Myocyte (in vitro differentiated cells): ENCODE results near the gene MAPK8IP3. TPM values are rescaled to one million over a fixed set of nuclear protein-coding genes. Genes with fewer than 3 reads are reported as not detected.
A peak's percentile ranks its signal among the peaks of the same experiment; 100 is the strongest.

ENCODE experiments used
- DNase-seq: peaks from one replicate; pipeline ENCODE4 v3.0.0-alpha.2; 2012; ENCODE audit warnings: low read depth
- polyA plus RNA-seq: library from polyadenylated mRNA; unstranded; fragments of >200 nt; gene quantifications from one replicate; pipeline ENCODE4 v1.2.1, GENCODE V29; 2012; ENCODE audit warnings: missing spikeins
- total RNA-seq: library from RNA; depleted of rRNA; stranded (reverse); fragments of >200 nt; gene quantifications from 2 replicates; pipeline ENCODE4 v1.2.3, GENCODE V29; 2014

MAPK8IP3 gene, protein sequence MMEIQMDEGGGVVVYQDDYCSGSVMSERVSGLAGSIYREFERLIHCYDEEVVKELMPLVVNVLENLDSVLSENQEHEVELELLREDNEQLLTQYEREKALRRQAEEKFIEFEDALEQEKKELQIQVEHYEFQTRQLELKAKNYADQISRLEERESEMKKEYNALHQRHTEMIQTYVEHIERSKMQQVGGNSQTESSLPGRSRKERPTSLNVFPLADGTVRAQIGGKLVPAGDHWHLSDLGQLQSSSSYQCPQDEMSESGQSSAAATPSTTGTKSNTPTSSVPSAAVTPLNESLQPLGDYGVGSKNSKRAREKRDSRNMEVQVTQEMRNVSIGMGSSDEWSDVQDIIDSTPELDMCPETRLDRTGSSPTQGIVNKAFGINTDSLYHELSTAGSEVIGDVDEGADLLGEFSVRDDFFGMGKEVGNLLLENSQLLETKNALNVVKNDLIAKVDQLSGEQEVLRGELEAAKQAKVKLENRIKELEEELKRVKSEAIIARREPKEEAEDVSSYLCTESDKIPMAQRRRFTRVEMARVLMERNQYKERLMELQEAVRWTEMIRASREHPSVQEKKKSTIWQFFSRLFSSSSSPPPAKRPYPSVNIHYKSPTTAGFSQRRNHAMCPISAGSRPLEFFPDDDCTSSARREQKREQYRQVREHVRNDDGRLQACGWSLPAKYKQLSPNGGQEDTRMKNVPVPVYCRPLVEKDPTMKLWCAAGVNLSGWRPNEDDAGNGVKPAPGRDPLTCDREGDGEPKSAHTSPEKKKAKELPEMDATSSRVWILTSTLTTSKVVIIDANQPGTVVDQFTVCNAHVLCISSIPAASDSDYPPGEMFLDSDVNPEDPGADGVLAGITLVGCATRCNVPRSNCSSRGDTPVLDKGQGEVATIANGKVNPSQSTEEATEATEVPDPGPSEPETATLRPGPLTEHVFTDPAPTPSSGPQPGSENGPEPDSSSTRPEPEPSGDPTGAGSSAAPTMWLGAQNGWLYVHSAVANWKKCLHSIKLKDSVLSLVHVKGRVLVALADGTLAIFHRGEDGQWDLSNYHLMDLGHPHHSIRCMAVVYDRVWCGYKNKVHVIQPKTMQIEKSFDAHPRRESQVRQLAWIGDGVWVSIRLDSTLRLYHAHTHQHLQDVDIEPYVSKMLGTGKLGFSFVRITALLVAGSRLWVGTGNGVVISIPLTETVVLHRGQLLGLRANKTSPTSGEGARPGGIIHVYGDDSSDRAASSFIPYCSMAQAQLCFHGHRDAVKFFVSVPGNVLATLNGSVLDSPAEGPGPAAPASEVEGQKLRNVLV (N-terminal part only)
- 90.3 and 108 TPM in 2 replicates for total RNA-seq
- 61.8 TPM for polyA plus RNA-seq

DNA sequence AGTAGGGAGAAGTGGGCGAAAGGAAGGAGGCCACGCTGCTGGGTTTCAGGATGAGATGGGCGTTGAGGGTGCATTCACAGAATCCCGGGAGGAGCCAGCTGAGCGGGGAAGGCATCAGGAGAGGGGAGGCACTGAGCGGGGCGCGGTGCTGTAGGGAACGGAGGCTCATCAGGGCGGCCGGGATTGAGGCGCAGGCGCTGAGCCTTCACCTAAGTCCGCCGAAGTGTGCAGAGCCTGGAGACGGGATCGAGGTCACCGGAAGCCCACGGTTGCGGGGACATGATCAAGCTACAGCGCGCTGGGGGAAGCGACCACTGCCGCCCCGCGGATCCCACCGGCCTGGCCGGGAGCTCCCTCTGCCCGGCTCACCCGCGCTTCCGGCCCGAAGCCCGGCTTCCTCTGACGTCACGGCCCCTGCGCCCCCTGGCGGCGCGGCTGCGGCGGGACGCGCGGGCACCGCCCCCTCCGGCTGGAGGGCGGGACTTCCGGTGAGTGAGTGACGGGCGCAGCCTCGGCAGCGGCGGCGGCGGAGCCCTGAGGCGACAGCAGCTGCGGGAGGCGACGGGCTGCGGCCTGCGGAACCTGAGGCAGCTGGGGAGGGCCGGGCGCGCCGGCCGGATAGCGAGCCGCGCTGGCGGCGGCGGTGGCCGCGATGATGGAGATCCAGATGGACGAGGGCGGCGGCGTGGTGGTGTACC is at the start of gene MAPK8IP3:
MAPK8IP3 (plus strand) TSS at position 508 of the 698 bp plus-strand sequence; CDS start at position 653, 145 bp downstream.
- DNase-seq = peak; percentile 92

DNA sequence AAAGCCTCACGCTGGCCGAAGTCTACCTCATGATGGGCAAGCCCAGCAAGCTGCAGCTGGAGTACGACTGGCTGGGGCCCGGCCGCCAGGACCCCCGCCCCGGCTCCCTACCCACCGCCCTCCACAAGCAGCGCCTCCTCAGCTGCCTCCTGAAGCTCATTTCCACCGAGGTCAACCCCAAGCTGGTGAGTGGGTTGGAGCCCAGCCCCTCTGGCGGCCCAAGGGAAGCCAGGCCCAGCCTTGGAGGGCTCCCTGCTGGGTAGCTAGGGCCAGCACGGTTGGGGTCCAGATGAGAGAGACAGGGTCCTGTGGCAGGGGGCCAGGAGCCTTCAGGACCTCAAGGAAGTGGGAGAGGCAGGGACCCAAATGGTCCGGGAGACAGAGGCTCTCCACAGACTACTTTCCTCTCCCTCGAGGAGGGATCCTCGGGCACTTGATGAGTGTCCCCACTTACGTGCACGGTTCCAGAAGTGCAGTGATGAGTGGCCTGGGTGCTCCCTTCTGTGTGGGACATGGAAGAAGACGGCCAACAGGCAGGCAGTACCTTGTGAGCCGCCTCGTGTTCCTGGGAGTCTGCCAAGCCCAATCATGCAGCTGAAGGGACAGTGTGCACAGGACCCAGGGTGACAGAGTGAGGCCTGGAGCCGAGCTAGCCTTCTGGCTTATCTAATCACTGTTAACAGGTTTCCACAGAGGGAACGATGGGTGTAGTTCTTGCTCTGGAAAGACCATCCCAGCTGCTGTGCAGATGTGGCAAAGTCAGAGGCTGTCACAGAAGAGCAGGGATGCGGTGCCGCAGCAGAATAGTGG is 49.0 kb upstream of the MAPK8IP3 start:
- DNase-seq = no peak

DNA sequence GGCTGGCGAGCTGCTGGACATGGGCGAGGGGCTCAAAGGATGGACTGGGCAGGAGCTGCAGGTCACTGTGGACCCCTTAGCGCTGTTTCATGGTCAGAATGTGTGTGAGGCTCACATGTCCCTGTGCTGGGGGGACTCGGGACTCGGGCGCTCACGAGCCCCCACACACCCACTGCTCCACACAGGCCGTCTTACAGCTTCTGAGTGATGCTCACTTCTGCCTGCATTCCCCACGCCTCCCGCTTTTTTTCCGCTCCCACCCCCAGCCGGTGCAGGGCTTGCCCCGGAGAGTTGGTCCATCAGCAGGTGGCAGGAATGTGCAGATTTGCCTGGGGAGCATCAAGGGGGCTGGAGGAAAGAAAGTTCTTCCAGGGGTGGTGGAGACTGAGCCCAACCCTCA is 48.2 kb upstream of the MAPK8IP3 start:
- no peak for DNase-seq

DNA sequence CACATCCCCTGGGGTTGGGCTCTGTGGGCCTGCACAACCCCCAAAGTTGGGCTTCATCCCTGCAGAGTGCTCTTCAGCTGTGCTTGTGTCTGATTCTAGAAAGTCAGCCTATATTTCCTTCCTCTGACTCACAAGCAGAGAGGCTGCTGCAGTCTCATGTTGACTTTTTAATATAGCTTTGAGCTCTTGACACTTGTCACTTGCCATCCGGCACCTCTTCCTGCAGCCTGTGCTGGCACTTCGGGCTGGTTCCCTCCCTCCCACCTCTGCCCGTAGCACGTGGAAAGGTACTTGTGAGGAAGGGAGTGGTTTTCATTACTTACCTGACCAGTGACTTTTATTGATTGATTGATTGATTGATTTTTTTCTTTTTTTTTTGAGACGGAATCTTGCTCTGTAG is 47.0 kb upstream of the MAPK8IP3 start:
- DNase-seq = no peak

DNA sequence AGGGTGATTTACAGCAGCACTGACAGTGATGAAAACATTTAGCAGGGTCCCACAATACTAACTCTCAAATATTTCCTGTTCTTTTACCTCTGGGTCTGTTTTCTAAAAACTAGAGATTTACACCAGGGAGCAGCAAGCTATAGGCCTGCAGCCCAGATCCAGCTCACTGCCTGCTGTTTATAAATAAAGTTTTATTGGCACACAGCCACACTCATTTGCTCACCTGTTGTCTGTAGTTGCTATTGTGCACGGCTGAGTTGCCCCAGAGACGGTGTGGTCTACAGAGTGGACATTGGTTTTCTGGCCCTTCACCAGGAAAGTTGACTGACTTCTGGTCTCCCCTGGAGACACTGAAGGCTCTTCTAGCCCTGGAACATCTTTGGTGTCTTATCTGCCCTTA is 44.2 kb upstream of the MAPK8IP3 start:
- DNase-seq = peak; percentile 15

GRCh38 chr16:1662543-1662942 is 43.5 kb upstream of the MAPK8IP3 start:
- DNase-seq = no peak

DNA sequence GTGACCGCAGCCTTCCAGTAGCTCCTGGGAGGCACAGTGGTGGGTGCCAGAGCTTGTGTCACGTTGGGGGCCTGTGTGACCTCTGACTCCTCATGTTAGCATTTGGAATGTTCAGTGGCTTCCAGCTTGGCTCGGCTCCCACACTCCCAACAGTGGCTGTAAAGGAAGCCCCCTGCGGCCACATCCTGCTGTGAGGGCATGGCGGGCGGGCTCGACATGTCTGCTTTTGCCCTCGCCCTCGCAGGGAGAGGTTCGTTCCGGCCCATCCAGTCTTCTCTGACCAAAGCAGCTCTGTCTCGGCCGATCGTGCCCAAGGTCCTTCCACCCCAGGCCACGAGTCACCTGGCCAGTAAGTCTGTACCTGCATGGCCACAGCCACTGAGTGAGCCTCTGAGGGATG is 40.2 kb upstream of the MAPK8IP3 start:
- DNase-seq = no peak

DNA sequence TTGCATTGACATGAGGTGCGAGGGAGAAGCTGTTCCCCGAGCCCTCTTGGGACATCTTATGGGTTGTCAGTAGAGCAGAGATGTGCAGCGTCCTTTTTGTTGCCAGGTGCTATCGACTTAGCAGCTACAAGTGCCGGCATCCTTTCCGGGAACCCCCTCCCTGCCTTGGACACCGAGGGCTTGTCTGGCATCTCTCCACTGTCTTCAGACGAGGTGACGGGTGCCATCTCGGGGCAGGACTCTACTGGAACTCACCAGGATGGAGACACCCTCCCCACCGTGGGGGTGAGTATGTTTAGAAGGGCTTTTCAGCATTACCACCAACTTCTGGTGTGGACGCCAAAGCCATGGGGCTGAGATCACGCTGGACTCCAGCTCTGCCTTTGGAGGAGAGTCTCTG is 39.7 kb upstream of the MAPK8IP3 start:
- no peak for DNase-seq

- DNase-seq = no peak
Observed at GRCh38 chr16:1667271-1667670, 38.7 kb upstream of the MAPK8IP3 start.

DNA sequence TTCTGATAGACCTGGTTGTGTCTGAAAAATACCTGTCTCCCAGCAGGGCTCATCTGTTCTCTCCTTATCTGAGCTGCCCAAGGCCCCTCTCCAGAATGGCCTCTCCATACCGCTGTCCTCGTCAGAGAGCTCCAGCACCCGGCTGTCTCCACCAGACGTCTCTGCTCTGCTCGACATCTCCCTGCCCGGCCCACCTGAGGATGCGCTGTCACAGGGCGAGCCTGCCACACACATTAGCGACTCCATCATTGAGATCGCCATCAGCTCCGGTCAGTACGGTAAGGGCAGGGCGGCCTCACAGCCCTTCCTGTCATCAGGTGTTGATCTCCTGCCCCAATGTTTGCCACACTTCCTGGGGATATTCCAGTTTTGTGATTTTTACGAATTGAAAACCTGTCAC is 38.1 kb upstream of the MAPK8IP3 start:
- DNase-seq = no peak

- no peak for DNase-seq
Observed at GRCh38 chr16:1668612-1669319, 37.2 kb upstream of the MAPK8IP3 start.

DNA sequence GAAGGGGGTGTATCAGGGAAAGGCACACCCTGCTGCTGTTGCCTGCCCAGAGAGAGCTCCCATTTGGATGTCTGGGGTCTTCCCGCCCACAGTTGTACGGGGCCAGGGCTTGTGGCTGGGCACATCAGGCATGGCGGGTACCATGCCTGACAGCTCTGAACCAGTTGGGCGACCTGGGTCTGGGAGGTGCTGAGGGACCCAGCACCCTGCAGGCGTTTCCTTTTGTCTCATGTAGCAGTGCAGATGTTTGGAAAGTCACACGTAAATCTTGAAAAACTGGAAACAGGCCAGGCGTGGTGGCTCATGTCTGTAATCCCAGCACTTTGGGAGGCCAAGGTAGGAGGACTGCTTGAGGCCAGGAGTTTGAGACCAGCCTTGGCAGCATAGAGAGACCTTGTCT is 36.3 kb upstream of the MAPK8IP3 start:
- no peak for DNase-seq

DNA sequence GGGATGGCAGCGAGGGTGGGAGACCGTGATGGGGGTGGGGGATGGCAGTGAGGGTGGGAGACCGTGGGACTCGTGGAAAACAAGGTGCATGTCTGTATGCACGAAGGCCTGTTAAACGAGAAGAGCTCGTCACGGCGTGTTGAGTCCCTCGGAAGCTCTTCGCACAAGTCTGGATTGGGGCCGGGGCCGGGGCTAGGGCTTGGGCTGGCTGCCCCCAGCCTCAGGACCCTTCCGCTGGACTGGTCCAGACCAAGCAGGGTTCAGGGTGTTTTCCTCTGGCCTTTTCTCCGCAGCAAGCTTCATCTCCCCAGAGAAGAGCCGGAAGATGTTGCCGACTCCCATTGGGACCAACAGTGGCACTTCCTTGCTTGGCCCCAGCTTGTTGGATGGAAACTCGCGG is 35.6 kb upstream of the MAPK8IP3 start:
- DNase-seq = no peak

- DNase-seq = no peak
Observed at GRCh38 chr16:1670866-1671265, 35.1 kb upstream of the MAPK8IP3 start.

GRCh38 chr16:1673424-1674151 is 32.4 kb upstream of the MAPK8IP3 start:
- DNase-seq = no peak

DNA sequence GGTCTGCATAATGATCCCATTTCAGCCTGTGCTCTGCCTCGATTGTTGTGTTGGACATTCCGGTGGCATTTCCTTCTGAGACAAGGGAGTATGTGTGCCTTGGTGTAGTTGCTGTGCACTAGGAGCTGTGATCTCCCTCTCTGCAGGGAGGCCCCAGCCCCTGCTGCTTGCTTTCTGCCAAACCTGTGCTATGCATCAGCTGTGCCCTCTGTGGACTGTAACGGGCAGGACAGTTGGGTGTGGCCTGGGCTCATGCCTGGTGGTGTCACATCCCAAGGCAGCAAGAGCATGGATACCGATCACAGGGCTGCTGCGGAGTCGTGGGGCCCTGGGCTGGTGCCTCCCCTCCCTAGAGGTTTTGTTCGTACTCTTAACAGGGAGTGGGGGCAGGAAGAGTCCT is 31.7 kb upstream of the MAPK8IP3 start:
- DNase-seq = peak; percentile 63

DNA sequence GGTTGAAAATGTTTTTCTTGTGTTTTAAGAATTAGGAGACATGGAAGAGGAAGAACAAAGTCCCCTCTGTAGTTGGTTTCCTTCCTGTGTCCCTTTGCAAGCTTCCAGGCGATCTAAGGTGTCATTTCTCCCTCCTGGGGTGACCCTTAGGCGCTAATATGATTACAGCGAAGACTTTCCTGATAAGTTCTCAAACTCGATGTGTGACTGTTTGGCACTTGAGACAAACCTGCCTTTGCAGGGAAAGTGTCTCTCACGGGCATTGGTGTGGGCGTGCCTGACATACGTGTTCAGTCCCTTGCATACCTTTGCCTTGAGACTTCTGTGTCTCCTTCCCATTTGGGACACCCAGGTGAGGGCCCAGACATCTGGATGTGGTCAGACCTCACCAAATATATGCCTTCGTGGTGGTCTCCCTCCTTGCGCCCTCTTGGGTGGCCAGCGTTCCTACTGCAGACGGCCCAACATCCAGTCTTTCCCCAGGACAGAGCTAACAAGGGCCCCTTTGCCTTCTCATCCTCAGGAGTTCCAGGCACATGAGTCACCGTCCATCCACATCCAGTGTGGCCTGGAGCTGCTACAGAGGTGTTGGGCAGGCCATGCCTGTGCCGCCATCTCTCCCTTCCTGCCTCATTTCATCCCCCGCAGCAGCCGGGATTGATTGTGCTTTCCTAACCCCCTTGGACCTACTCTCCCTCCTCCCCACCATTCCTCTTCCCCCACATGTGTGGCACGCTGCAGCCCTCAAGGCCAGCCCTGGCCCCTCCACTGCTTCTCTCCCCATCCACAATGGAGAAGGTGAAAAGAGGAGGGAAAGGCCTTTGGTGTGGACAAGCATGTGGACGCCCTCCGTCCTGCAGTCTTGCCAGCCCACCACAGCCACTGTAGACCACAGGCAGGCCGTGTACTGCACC is 31.0 kb upstream of the MAPK8IP3 start:
- DNase-seq = peak; percentile 37
